Heart left ventricle (tissue), 16 donors: ENCODE data around the gene TNP2. TPM values are rescaled to one million over a fixed set of nuclear protein-coding genes. Genes with fewer than 3 reads are reported as not detected.

ENCODE experiments used
- ATAC-seq, 4 donors: fragments of 200-7000 bp; cut with Tn5 transposase; one replicate each; pipeline ENCODE4 v1.9.1; 2020 to 2022; ENCODE audit warnings: moderate library complexity in 4 of 4, mild to moderate bottlenecking in 3 of 4, moderate number of reproducible peaks in 1 of 4
- DNase-seq, 5 donors: peaks; one replicate each; pipeline ENCODE4 v3.0.0-alpha.2; 2020
- H3K27ac ChIP-seq, 12 donors: fragments of 200-600 bp; sonication (generic) in 4 of 12; one replicate each; pipeline versions ENCODE4 v1.5.0 to v1.8.0; 2016 to 2022; ENCODE audit warnings: mild to moderate bottlenecking in 2 of 12
- H3K27me3 ChIP-seq, 9 donors: fragments of 200-600 bp; sonication (generic) in 2 of 9; one replicate each; pipeline versions ENCODE4 v1.5.1 to v1.8.0; 2016 to 2022; ENCODE audit warnings: mild to moderate bottlenecking in 3 of 9
- H3K36me3 ChIP-seq, 9 donors: fragments of 200-600 bp; sonication (generic) in 2 of 9; one replicate each; pipeline versions ENCODE4 v1.5.0 to v1.8.0; 2018 to 2022; ENCODE audit warnings: mild to moderate bottlenecking in 2 of 9
- H3K4me1 ChIP-seq, 12 donors: fragments of 200-600 bp; sonication (generic) in 4 of 12; one replicate each; pipeline versions ENCODE4 v1.5.0 to v1.8.0; 2016 to 2022; ENCODE audit warnings: mild to moderate bottlenecking in 3 of 12
- H3K4me3 ChIP-seq, 12 donors: fragments of 200-600 bp; sonication (generic) in 4 of 12; one replicate each; pipeline versions ENCODE4 v1.5.0 to v1.8.0; 2017 to 2022; ENCODE audit warnings: mild to moderate bottlenecking in 9 of 12, moderate library complexity in 4 of 12
- H3K9me3 ChIP-seq, 12 donors: fragments of 200-600 bp; sonication (generic) in 4 of 12; one replicate each; pipeline versions ENCODE4 v1.5.0 to v1.8.0; 2016 to 2022; ENCODE audit warnings: mild to moderate bottlenecking in 1 of 12
- POLR2A ChIP-seq, 2 donors: fragments of 450-650 bp; IDR thresholded peaks; one replicate each; pipeline ENCODE4 v1.6.1; 2017; ENCODE audit warnings: antibody characterized with exemption in 2 of 2, mild to moderate bottlenecking in 2 of 2, moderate library complexity in 2 of 2
- WGBS, 4 donors: extraction: QIAGEN DNeasy Blood & Tissue Kit in 2 of 4; methylation state at CpG; one replicate each; pipeline versions ENCODE4 v1.1.5 to v1.1.7; 2013 to 2018; 5-methylcytosine and 5-hydroxymethylcytosine counted together
- intact Hi-C, 10 donors: fragments of 100-400 bp; cut with DNase I; formaldehyde crosslinking; loops; one replicate each; pipeline versions ENCODE4 v1.11.1 to v1.14.2; 2022
- polyA plus RNA-seq, 2 donors: library from polyadenylated mRNA; stranded (reverse); fragments of 200-250 nt; gene quantifications; one replicate each; pipeline ENCODE4 v1.2.3, GENCODE V29; 2013
- total RNA-seq, 9 donors: library from RNA; depleted of rRNA in 2 of 9; stranded (reverse); fragments of >200 nt in 2 of 9; fragmentation: NEBNext Ultra II Directional in 3 of 9; extraction: Animal tissue kit (Norgen Biotek cat#: 25700) in 3 of 9; gene quantifications; one replicate each; pipeline versions ENCODE4 v1.1.0 to v1.2.4, GENCODE V29; 2016 to 2023
- TF ChIP-seq, protein P1 (sequence below), 12 donors: fragments of 200-600 bp; sonication (generic) in 4 of 12; IDR thresholded peaks; one replicate each; pipeline versions ENCODE4 v1.5.0 to v1.8.0; 2018 to 2022; ENCODE audit warnings: antibody characterized with exemption in 12 of 12, mild to moderate bottlenecking in 5 of 12
- donor health status: ischemic (EF 13 %, LVEDD 7.1; RV severe dilation, severe dysfunction).
- donor health status: healthy with polysubstance abuse.
- donor health status: DM: no; HTN: yes; CAD: no.
- donor health status: DM: no; HTN: no; CAD: no.
- donor health status: ischemic (EF 25% LVEDD 6.9; RV normal size, moderate dysfunction).
- donor health status: ischemic (EF 25% LVEDD 5.7; RV mildly dilated, moderate dysfunction).
- donor health status: healthy.
- donor health status: DM: yes; HTN: yes; CAD: no.
- donor health status: ischemic (EF 35%, LVEDD 5.7; RV mildly dilated, moderate dysfunction).
- donor health status: nonischemic (EF 11% LVEDD 7.7; RV severe dilation, severe dysfunction).
- donor health status: DM: yes; HTN: yes; CAD: no.
- donor health status: PGD.
- donor health status: ischemic (EF 29% LVEDD 5.4; RV normal size, mild dysfunction).
- donor health status: nonischemic (EF 23%, LVEDD 6.1; RV moderate dilation, normal function).

TNP2 gene
- total and polyA plus RNA-seq, 11 donors: not detected

DNA sequence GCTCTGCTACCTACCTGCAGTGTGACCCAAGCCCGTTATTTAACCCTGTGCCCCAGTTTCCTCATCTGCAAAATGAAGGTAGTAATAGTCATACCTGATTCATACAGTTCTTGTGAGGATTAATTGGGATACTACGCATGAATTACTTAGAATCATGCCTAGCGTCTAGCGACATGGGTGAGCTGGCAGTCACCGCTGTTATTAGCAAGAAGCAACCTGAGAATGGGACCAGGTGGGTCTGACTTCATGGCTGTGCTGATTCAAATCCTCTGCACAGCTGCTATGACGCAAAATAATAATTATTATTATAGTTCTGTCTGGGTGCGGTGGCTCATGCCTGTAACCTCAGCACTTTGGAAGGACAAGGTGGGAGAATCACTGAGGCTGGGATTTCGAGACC, 21.0 kb downstream of the TNP2 start:
- no peak for DNase-seq

DNA sequence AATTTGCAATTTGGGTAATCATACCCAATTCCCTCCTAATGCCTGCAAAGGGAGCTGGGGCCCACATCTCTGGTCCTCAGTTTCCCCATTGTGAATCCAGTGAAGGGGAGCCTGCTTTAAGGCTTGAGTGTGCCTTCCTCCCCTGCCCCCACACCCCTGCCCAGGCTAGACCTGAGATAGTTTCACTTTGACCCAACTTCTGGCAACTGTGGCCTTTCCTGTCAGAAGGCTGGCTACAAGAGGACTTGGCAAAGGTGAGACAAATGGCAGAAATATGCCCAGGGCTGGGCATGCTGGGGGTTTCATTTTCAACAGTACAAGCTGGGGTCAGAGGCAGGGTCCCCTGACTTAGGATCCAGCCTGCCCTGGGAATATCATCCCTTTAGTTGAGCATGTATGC, 23.1 kb downstream of the TNP2 start:
- no peak for DNase-seq
- no peak overlapping the region for H3K4me3 ChIP-seq
- peaks cover 0 to 16% (median 0%) of the 10 kb centered on the region in 12 donors for H3K4me1 ChIP-seq
- no peaks in the 10 kb centered on the region for H3K9me3 ChIP-seq
- no peaks in the 10 kb centered on the region for H3K36me3 ChIP-seq
- intact Hi-C loops: loop anchor here in 1 of 10 donors (10.0 kb wide), 1 partner anchor 81 kb away; no protein-coding TSS in a partner anchor
- no peak for TF ChIP-seq POLR2A (IDR thresholded peaks at IDR 0.05)
- TF ChIP-seq, protein P1, sequence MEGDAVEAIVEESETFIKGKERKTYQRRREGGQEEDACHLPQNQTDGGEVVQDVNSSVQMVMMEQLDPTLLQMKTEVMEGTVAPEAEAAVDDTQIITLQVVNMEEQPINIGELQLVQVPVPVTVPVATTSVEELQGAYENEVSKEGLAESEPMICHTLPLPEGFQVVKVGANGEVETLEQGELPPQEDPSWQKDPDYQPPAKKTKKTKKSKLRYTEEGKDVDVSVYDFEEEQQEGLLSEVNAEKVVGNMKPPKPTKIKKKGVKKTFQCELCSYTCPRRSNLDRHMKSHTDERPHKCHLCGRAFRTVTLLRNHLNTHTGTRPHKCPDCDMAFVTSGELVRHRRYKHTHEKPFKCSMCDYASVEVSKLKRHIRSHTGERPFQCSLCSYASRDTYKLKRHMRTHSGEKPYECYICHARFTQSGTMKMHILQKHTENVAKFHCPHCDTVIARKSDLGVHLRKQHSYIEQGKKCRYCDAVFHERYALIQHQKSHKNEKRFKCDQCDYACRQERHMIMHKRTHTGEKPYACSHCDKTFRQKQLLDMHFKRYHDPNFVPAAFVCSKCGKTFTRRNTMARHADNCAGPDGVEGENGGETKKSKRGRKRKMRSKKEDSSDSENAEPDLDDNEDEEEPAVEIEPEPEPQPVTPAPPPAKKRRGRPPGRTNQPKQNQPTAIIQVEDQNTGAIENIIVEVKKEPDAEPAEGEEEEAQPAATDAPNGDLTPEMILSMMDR (IDR thresholded peaks at IDR 0.05): no peak
- no peak for ATAC-seq
- no peak overlapping the region for H3K27ac ChIP-seq
- no peaks in the 10 kb centered on the region for H3K27me3 ChIP-seq

More for the DNA sequence above, 21.0 kb downstream of the TNP2 start:
- Histone ChIP-seq H3K4me3 (no peak overlapping the region), H3K9me3 (no peaks in the 10 kb centered on the region), H3K27me3 (no peaks in the 10 kb centered on the region), H3K4me1 (peaks cover 0 to 19% (median 0%) of the 10 kb centered on the region in 12 donors), H3K36me3 (peaks cover 0 to 7% (median 0%) of the 10 kb centered on the region in 9 donors), H3K27ac (no peak overlapping the region)
- intact Hi-C loops: loop anchor here in 1 of 10 donors (10.0 kb wide), 1 partner anchor 83 kb away; no protein-coding TSS in a partner anchor
- 89 to 95% (median 93%) methylated on average over 8 of the region's 8 CpGs for WGBS, 4 donors
- ATAC-seq: no peak
- no peak for TF ChIP-seq POLR2A (IDR thresholded peaks at IDR 0.05)
- TF ChIP-seq, protein P1 (IDR thresholded peaks at IDR 0.05): no peak

DNA sequence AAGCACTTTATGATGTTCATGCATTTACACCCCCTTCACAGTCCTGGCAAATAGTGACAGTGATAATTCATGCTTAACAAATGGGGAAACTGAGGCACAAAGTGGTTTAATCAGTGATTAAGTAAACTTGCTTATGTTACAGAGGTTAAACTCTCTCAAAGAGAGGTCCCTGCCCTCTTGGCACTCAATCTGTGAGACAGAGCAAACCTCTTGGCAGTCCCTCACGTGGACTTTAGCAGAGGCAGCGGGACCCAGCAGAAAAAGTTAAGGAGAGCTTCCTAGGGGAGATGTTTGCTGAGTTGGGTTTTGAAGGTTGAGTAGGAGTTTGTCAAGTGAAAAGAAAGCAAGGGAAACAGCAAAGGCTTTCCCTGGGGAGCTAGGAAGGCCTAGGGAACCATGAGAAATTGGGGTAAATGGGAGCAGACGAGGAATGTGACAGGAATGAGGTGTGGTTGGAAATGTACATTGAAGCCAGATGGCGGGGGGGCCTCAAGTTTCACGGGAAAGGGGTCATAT, 23.8 kb downstream of the TNP2 start:
- no peak for ATAC-seq
- WGBS, 4 donors: 82 to 87% (median 85%) methylated on average over 5 of the region's 5 CpGs
- intact Hi-C loops: loop anchor here in 1 of 10 donors (10.0 kb wide), 1 partner anchor 80 kb away; no protein-coding TSS in a partner anchor

DNA sequence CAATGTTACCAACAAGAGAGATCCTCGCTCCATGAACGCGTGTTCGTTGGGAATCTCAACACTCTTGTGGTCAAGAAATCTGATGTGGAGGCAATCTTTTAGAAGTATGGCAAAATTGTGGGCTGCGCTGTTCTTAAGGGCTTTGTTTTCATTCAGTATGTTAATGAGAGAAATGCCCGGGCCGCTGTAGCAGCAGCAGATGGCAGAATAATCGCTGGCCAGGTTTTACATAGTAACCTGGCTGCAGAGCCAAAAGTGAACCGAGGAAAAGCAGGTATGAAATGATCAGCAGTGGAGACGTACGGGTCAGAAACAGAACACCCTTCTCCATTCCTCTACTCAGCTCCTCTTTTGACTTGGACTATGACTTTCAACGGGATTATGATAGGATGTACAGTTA, 26.5 kb downstream of the TNP2 start:
- Histone ChIP-seq H3K9me3 (no peaks in the 10 kb centered on the region), H3K4me3 (no peak overlapping the region), H3K36me3 (no peaks in the 10 kb centered on the region), H3K27ac (no peak overlapping the region), H3K27me3 (no peaks in the 10 kb centered on the region), H3K4me1 (peaks cover 0 to 29% (median 0%) of the 10 kb centered on the region in 12 donors)
- TF ChIP-seq, protein P1 (IDR thresholded peaks at IDR 0.05): no peak
- no peak for TF ChIP-seq POLR2A (IDR thresholded peaks at IDR 0.05)
- no peak for DNase-seq
- no peak for ATAC-seq
- 76 to 81% (median 78%) methylated on average over 12 of the region's 12 CpGs for WGBS, 4 donors
- intact Hi-C loops: loop anchor here in 1 of 10 donors (10.0 kb wide), 1 partner anchor 78 kb away; no protein-coding TSS in a partner anchor

More for the DNA sequence above, 23.8 kb downstream of the TNP2 start:
- Histone ChIP-seq H3K27me3 (no peaks in the 10 kb centered on the region), H3K27ac (no peak overlapping the region), H3K4me3 (no peak overlapping the region), H3K36me3 (no peaks in the 10 kb centered on the region), H3K4me1 (peaks cover 0 to 23% (median 0%) of the 10 kb centered on the region in 12 donors), H3K9me3 (no peaks in the 10 kb centered on the region)
- no peak for DNase-seq
- TF ChIP-seq, protein P1 (IDR thresholded peaks at IDR 0.05): no peak
- no peak for TF ChIP-seq POLR2A (IDR thresholded peaks at IDR 0.05)
